ENCODE measurements around the gene DOCK9. TPM values are rescaled to one million over a fixed set of nuclear protein-coding genes. Genes with fewer than 3 reads are reported as not detected.

DOCK9 gene
- total RNA-seq, 2 donors from 2014 or later, result 58.6 to 102 TPM

DNA sequence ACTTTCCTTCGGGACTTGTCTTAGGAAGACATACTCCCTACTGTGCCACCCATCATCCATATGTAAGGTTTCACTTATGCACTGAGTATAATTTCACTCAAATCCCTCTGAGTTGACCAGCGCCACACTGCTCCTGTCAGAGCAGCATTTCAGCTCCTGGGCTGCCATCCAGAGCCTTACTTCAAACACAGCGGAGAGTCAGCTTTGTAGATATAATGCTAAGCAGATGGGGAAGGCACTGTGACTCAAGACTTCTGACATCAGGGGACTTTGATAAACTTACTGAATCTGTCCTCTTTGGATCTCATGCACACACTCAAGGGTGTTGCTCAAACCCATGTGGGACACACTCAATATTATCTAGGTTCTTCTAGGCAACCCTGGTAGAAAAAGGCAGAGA, 34.9 kb downstream of the DOCK9 start:
- ATAC-seq (ENCODE audit: insufficient number of reproducible peaks, low FRiP score, low read depth), result no peak
- no peaks in the 10 kb centered on the region for H3K4me1 ChIP-seq (ENCODE audit: control insufficient read depth in 1 of 2, low read depth in 2 of 2)
- TF ChIP-seq, protein P1, sequence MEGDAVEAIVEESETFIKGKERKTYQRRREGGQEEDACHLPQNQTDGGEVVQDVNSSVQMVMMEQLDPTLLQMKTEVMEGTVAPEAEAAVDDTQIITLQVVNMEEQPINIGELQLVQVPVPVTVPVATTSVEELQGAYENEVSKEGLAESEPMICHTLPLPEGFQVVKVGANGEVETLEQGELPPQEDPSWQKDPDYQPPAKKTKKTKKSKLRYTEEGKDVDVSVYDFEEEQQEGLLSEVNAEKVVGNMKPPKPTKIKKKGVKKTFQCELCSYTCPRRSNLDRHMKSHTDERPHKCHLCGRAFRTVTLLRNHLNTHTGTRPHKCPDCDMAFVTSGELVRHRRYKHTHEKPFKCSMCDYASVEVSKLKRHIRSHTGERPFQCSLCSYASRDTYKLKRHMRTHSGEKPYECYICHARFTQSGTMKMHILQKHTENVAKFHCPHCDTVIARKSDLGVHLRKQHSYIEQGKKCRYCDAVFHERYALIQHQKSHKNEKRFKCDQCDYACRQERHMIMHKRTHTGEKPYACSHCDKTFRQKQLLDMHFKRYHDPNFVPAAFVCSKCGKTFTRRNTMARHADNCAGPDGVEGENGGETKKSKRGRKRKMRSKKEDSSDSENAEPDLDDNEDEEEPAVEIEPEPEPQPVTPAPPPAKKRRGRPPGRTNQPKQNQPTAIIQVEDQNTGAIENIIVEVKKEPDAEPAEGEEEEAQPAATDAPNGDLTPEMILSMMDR (IDR thresholded peaks at IDR 0.05), result no peak

DNA sequence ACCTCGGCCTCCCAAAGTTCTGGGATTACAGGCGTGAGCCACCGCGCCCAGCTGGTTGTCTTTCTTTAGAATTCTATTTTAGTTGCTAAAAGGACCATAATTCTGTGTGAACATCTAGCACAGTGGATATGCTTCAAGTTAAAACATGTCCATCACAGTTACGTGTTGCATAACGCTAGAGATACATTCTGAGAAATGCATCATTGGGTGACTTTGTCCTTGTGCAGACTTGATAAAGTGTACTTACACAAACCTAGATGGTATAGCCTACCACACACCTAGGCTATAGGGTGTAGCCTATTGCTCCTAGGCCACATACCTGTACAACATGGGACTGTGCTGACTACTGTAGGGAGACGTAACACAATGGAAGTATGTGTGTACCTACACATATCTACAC, 35.4 kb downstream of the DOCK9 start:
- H3K36me3 ChIP-seq, result no peaks in the 10 kb centered on the region
- ATAC-seq (ENCODE audit: insufficient number of reproducible peaks, low FRiP score, low read depth), result no peak
- no peak for DNase-seq (ENCODE audit: low spot score)
- no peaks in the 10 kb centered on the region for H3K4me1 ChIP-seq (ENCODE audit: control insufficient read depth in 1 of 2, low read depth in 2 of 2)
- no peaks in the 10 kb centered on the region for H3K9me3 ChIP-seq
- H3K27me3 ChIP-seq (replicated peaks; ENCODE audit: insufficient read depth), result no peaks in the 10 kb centered on the region
- H3K27ac ChIP-seq, result no peak overlapping the region
- no peak overlapping the region for H3K4me3 ChIP-seq
- TF ChIP-seq, protein P1 (IDR thresholded peaks at IDR 0.05), result no peak

More for the DNA sequence above, 34.9 kb downstream of the DOCK9 start:
- Histone ChIP-seq H3K4me3 (no peak overlapping the region), H3K27ac (no peak overlapping the region), H3K27me3 (replicated peaks; ENCODE audit: insufficient read depth) (no peaks in the 10 kb centered on the region), H3K36me3 (no peaks in the 10 kb centered on the region), H3K9me3 (no peaks in the 10 kb centered on the region)
- DNase-seq (ENCODE audit: low spot score), result no peak

DNA sequence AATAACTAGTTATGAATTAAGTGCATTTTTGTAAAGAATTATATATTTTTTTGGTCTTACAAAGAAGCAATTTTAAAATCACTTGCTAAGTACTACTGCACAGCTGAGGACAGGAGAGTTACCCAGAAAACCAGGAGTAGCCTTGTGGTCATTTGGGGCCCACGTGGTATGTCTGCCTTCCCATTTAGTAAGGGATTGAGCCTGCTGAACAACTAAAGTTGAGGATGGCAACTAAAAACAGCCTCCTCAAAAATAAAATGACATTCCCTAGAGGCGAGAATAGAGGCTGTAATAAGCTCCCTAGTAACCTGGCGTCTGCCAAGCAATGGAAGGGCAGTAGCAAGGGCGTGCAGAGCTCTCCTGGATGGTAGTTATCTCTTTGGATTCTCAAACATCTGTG, 36.3 kb downstream of the DOCK9 start:
- no peak overlapping the region for H3K4me3 ChIP-seq
- ATAC-seq (ENCODE audit: insufficient number of reproducible peaks, low FRiP score, low read depth) (no peak), DNase-seq (ENCODE audit: low spot score) (no peak)
- no peaks in the 10 kb centered on the region for H3K27me3 ChIP-seq (replicated peaks; ENCODE audit: insufficient read depth)
- H3K27ac ChIP-seq, result no peak overlapping the region
- no peaks in the 10 kb centered on the region for H3K36me3 ChIP-seq
- H3K9me3 ChIP-seq, result no peaks in the 10 kb centered on the region
- TF ChIP-seq, protein P1 (IDR thresholded peaks at IDR 0.05), result no peak
- H3K4me1 ChIP-seq (ENCODE audit: control insufficient read depth in 1 of 2, low read depth in 2 of 2), result no peaks in the 10 kb centered on the region

DNA sequence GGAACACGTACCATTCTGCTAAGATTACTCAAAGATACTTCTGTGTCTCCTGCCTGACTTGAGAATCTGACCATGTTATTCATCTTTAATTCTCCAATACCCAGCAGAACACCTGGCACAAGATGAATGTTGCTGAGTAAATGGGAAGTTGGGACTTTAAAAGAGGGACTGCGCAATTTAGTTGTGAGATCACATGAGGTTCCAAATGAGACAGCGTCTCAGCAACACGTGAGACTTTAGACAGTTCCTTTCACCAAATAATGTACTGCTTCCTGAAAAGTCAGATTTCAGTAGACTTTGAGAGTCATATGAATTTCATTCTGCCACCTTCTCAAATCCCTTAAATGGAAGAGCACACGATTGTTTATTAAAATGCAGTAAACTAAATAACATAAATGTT, 36.7 kb downstream of the DOCK9 start:
- H3K4me1 ChIP-seq (ENCODE audit: control insufficient read depth in 1 of 2, low read depth in 2 of 2), result no peaks in the 10 kb centered on the region

DNA sequence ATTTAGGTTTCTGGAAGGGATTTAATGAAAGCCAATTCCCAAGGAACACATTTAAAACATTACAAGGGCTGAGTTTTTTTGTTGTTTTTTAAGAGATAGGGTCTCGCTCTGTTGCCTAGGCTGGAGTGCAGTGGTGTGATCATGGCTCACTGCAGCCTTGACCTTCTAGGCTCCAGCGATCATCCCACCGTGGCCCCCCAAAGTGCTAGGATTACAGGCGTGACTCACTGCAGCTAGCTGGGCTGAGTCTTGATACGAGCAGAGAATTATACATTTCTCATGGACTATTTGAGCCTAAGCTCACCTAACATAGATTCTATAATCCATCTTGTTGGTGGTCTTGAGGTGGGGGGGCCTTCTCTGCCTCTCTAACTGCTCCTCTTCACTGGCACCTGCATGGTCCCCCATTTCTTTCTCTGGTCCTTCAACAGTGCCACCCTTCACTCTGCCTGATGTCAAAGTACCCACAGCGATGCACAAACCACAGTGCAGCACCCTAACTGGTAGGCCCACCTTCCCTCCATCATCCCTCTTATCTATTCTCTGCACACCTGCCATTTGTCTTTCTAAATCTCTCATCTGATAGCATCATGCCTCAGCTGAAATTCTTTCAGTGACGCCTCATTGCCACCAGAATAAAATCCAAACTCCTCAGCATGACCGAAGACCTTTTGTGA, 37.4 kb downstream of the DOCK9 start:
- Histone ChIP-seq H3K9me3 (no peaks in the 10 kb centered on the region), H3K4me3 (no peak overlapping the region), H3K27ac (no peak overlapping the region), H3K27me3 (replicated peaks; ENCODE audit: insufficient read depth) (no peaks in the 10 kb centered on the region), H3K36me3 (no peaks in the 10 kb centered on the region), H3K4me1 (ENCODE audit: control insufficient read depth in 1 of 2, low read depth in 2 of 2) (no peaks in the 10 kb centered on the region)
- ATAC-seq (ENCODE audit: insufficient number of reproducible peaks, low FRiP score, low read depth), result no peak
- TF ChIP-seq, protein P1 (IDR thresholded peaks at IDR 0.05), result no peak
- no peak for DNase-seq (ENCODE audit: low spot score)

More for the DNA sequence above, 36.7 kb downstream of the DOCK9 start:
- ATAC-seq (ENCODE audit: insufficient number of reproducible peaks, low FRiP score, low read depth) (no peak), DNase-seq (ENCODE audit: low spot score) (no peak)
- no peak overlapping the region for H3K4me3 ChIP-seq
- H3K27me3 ChIP-seq (replicated peaks; ENCODE audit: insufficient read depth), result no peaks in the 10 kb centered on the region
- no peaks in the 10 kb centered on the region for H3K9me3 ChIP-seq
- TF ChIP-seq, protein P1 (IDR thresholded peaks at IDR 0.05), result no peak
- H3K36me3 ChIP-seq, result no peaks in the 10 kb centered on the region
- H3K27ac ChIP-seq, result no peak overlapping the region
